Left lung (tissue), 10 donors: ENCODE data around the gene ZNF445. TPM values are rescaled to one million over a fixed set of nuclear protein-coding genes. Genes with fewer than 3 reads are reported as not detected.
"Not testable (repeated sequence)": the region's sequence is repeated elsewhere in the genome, so short reads cannot be mapped to it uniquely, and the experiment has no call there.

ENCODE experiments used
- ATAC-seq: fragments of 200-7000 bp; cut with Tn5 transposase; one replicate; pipeline ENCODE4 v1.9.1; 2020; ENCODE audit warnings: moderate library complexity
- DNase-seq, 4 donors: peaks; one replicate each; pipeline ENCODE4 v3.0.0-alpha.2; 2013 to 2020
- H3K27ac ChIP-seq, 2 donors: fragments of 200-600 bp; sonication (generic) in 1 of 2; one replicate each; pipeline versions ENCODE4 v1.5.0 to v1.8.0; 2020 to 2021
- H3K27me3 ChIP-seq, 2 donors: fragments of 200-600 bp; sonication (generic) in 1 of 2; one replicate each; pipeline versions ENCODE4 v1.5.0 to v1.8.0; 2020 to 2021
- H3K36me3 ChIP-seq, 2 donors: fragments of 200-600 bp; sonication (generic) in 1 of 2; one replicate each; pipeline versions ENCODE4 v1.5.0 to v1.8.0; 2020 to 2021
- H3K4me1 ChIP-seq, 2 donors: fragments of 200-600 bp; one replicate each; pipeline ENCODE4 v1.8.0; 2021
- H3K4me3 ChIP-seq, 2 donors: fragments of 200-600 bp; sonication (generic) in 1 of 2; one replicate each; pipeline versions ENCODE4 v1.5.0 to v1.8.0; 2020 to 2021; ENCODE audit warnings: mild to moderate bottlenecking in 1 of 2
- H3K9me3 ChIP-seq, 2 donors: fragments of 200-600 bp; sonication (generic) in 1 of 2; one replicate each; pipeline versions ENCODE4 v1.5.0 to v1.8.0; 2020 to 2021
- CTCF ChIP-seq, 2 donors: fragments of 200-600 bp; sonication (generic) in 1 of 2; IDR thresholded peaks; one replicate each; pipeline versions ENCODE4 v1.5.0 to v1.8.0; 2021; ENCODE audit warnings: antibody characterized with exemption in 2 of 2
- intact Hi-C, 2 donors: fragments of 100-400 bp; cut with DNase I; formaldehyde crosslinking; loops; one replicate each; pipeline versions ENCODE4 v1.11.2 to v1.14.2; 2022
- polyA plus RNA-seq, 6 donors: library from polyadenylated mRNA; unstranded; fragments of 120-200 nt; gene quantifications; one replicate each; pipeline ENCODE4 v1.2.1, GENCODE V29; 2013; ENCODE audit not compliant: insufficient read length in 6 of 6
- total RNA-seq, 2 donors: library from RNA; stranded (reverse); fragmentation: NEBNext Ultra II Directional; extraction: Animal tissue kit (Norgen Biotek cat#: 25700); gene quantifications; one replicate each; pipeline ENCODE4 v1.2.1, GENCODE V29; 2021
- donor health status: DM: no; HTN: yes; CAD: no.
- donor health status: DM: no; HTN: no; CAD: no.

Gene ZNF445
- total and polyA plus RNA-seq, 8 donors, result 18.1 to 33.5 (median 27.8) TPM

DNA sequence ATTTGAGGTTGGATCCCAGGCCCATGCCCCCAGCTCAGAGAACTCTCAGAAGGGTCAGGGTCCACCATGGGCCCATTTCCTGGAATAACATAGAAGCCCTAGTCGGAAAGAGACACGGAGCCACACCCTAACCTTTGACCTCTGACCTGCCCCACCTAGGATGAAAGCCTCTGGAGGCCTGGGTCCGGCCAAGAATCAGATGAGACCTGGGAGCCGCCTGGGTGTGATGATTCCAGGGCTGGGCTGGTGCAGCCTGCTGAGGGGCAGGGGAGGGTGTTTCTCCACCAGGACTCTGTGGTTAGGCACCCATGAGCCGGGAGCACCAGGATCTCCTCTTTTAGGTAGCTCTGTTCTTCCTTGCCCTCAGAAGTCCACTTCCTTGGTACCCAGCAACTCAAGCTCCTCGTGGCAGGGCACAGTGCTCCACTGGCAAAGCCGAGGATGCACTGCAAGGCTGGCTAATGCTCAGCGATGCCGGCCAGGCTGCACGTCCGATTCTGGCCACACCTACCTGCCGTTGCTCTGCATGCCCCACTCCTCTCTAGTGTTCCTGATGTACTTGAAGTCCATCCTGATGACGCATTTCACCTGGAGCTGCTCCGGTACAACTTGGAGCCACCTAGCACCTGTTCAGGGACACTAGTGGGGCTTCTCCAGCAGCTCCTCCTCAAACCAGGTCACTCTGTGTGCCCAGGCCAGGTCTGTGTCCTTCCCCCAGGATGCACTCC is 57.4 kb downstream of the ZNF445 start:
- Histone ChIP-seq H3K9me3 (no peaks in the 10 kb centered on the region), H3K4me1 (no peaks in the 10 kb centered on the region), H3K4me3 (no peak overlapping the region), H3K27ac (no peak overlapping the region), H3K36me3 (peaks cover 0 to 4% of the 10 kb centered on the region in 2 donors), H3K27me3 (no peaks in the 10 kb centered on the region)
- intact Hi-C loops, result no loop called here
- no peak for TF ChIP-seq CTCF (IDR thresholded peaks at IDR 0.05)
- no peak for DNase-seq
- ATAC-seq, result peak; percentile 77

- H3K36me3 ChIP-seq, result peaks cover 0 to 4% of the 10 kb centered on the region in 2 donors
- no peak overlapping the region for H3K4me3 ChIP-seq
- H3K4me1 ChIP-seq, result no peaks in the 10 kb centered on the region
- no peaks in the 10 kb centered on the region for H3K9me3 ChIP-seq
- no peaks in the 10 kb centered on the region for H3K27me3 ChIP-seq
- TF ChIP-seq CTCF (IDR thresholded peaks at IDR 0.05), result no peak
- intact Hi-C loops, result no loop called here
- DNase-seq (no peak), ATAC-seq (no peak)
- H3K27ac ChIP-seq, result no peak overlapping the region
These were observed 58.2 kb downstream of the ZNF445 start for GRCh38 chr3:44419116-44419922.

DNA sequence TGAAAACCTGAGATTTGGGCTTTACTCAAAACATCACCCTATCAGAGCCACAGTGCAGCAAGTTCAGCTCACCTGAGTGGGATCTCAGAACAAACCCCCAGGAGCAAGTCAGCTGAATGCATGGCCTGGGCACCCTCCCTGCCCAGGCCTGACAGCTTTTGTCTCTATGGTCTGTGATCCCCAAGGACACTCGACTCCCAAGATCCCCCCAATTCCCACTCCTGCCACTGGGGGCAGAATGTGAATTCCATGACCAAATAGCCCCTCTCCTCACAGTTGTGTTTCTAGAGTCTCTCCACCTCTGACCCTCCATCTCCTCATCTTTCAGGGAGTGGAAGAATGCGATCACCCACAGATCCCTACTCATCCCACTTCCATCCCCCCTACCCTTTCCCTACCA is 58.9 kb downstream of the ZNF445 start:
- no peaks in the 10 kb centered on the region for H3K9me3 ChIP-seq
- H3K4me3 ChIP-seq, result no peak overlapping the region
- peaks cover 0 to 4% of the 10 kb centered on the region in 2 donors for H3K36me3 ChIP-seq
- no peaks in the 10 kb centered on the region for H3K27me3 ChIP-seq
- no peak overlapping the region for H3K27ac ChIP-seq
- no peak for DNase-seq
- TF ChIP-seq CTCF (IDR thresholded peaks at IDR 0.05), result no peak
- no peaks in the 10 kb centered on the region for H3K4me1 ChIP-seq
- no peak for ATAC-seq
- intact Hi-C loops, result no loop called here

GRCh38 chr3:44418118-44418517 is 59.4 kb downstream of the ZNF445 start:
- H3K4me1 ChIP-seq, H3K9me3 ChIP-seq, ATAC-seq, H3K27me3 ChIP-seq, DNase-seq, intact Hi-C loops, H3K4me3 ChIP-seq, H3K27ac ChIP-seq, H3K36me3 ChIP-seq: not testable (repeated sequence)

DNA sequence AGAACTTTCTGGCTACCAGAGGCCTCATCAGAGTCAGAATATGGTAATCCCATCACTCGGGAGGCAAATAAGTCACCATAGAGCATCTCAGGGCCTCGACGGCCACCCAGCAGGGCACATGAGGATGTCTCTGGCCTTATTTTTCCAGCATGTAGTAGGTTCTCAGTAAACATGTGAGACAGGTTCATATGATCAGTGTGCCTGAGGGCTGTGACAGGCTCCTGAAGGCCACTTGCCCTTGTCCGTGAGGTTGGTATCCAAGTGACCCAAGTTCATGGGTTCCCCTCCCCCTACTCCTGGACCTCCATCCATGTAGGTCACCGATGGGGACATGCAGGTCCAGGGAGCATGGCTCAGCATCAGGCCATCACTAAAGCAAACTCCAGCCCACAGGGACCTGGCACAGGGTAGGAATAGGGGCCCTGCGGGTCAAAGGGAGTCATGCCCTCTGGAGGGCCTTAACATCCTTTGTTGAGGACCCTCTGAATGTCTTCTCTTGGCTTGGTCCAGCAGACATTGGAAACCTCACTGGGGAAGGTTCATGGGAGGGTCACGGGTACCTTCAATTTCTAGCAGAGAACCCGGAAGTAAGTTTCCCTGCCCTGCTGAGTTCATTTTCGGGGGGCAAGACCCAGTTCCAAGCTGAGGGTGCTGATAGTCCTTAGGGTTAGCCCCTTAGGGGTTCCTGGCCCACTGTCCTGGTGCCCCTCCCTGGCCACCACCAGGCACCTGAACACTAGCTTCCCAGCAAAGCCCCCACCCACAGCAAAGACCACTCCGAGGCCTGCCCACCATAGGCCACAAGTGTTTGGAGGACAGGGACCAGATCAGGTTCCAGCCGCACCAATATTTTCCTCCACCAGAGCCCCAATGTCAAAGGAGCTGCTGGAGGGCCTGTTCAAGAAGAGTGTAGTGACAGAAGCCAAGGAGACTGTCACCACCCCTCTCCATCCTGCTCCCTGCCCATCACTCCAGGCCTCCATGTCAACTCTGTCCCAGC is 61.1 kb downstream of the ZNF445 start:
- TF ChIP-seq CTCF (IDR thresholded peaks at IDR 0.05), result no peak
- Histone ChIP-seq H3K27ac (no peak overlapping the region), H3K4me1 (no peaks in the 10 kb centered on the region), H3K36me3 (peaks cover 0 to 4% of the 10 kb centered on the region in 2 donors), H3K9me3 (no peaks in the 10 kb centered on the region), H3K27me3 (no peaks in the 10 kb centered on the region), H3K4me3 (no peak overlapping the region)
- no peak for DNase-seq
- intact Hi-C loops, result no loop called here
- no peak for ATAC-seq
